Transverse colon (tissue), 4 donors: ENCODE measurements around the gene NEK9. TPM values are rescaled to one million over a fixed set of nuclear protein-coding genes. Genes with fewer than 3 reads are reported as not detected.

Experiments used
- DNase-seq: peaks from one replicate; pipeline ENCODE4 v3.0.0-alpha.2; 2019
- H3K27ac ChIP-seq, 4 donors: fragments of 200-600 bp; sonication (generic); 2 replicates each; pipeline ENCODE4 v1.5.1; 2016 to 2018; ENCODE audit warnings: inconsistent platforms in 4 of 4
- H3K27me3 ChIP-seq: fragments of 200-600 bp; sonication (generic); 2 replicates; pipeline ENCODE4 v1.5.1; 2017; ENCODE audit warnings: inconsistent platforms
- H3K36me3 ChIP-seq, 4 donors: fragments of 200-600 bp; sonication (generic); 2 replicates each; pipeline ENCODE4 v1.5.1; 2017 to 2019; ENCODE audit warnings: inconsistent platforms in 4 of 4
- H3K4me1 ChIP-seq, 4 donors: fragments of 200-600 bp; sonication (generic); 2 replicates each; pipeline ENCODE4 v1.5.1; 2017 to 2020; ENCODE audit warnings: inconsistent platforms in 4 of 4
- H3K4me3 ChIP-seq, 4 donors: fragments of 200-600 bp; sonication (generic); 1 replicate in 1 of 4; 2 replicates in 3 of 4; pipeline versions ENCODE4 v1.5.1 to v1.6.1; 2017 to 2019; ENCODE audit warnings: inconsistent platforms in 4 of 4
- H3K9me3 ChIP-seq, 2 donors: fragments of 200-600 bp; sonication (generic); 2 replicates each; pipeline ENCODE4 v1.5.1; 2017 to 2019; ENCODE audit warnings: inconsistent platforms in 2 of 2
- EP300 ChIP-seq: sonication (generic); formaldehyde crosslinking; IDR thresholded peaks from one replicate; pipeline ENCODE4 v1.6.1; 2017; ENCODE audit warnings: antibody characterized with exemption, low read depth
- POLR2A ChIP-seq: fragments of 450-650 bp; IDR thresholded peaks from one replicate; pipeline ENCODE4 v1.6.1; 2016; ENCODE audit warnings: antibody characterized with exemption, mild to moderate bottlenecking, moderate library complexity
- POLR2AphosphoS5 ChIP-seq, 3 donors: sonication (generic); formaldehyde crosslinking; IDR thresholded peaks; one replicate each; pipeline ENCODE4 v1.6.1; 2016; ENCODE audit warnings: antibody characterized with exemption in 3 of 3
- WGBS, 2 donors: methylation state at CpG; one replicate each; pipeline ENCODE4 v1.1.5; 2018; ENCODE audit warnings: low coverage in 1 of 2; 5-methylcytosine and 5-hydroxymethylcytosine counted together
- in situ Hi-C, 4 donors: fragments of 200-750 bp; cut with MboI; loops; one replicate each; pipeline versions ENCODE4 v1.15.0 to v1.15.1; 2017; ENCODE audit warnings: low sequenced_read_pairs in 3 of 4, low pct_ligation_motif_present in 1 of 4, low pct_unique_long_range_greater_than_20kb in 1 of 4
- intact Hi-C: fragments of 100-400 bp; cut with DNase I; formaldehyde crosslinking; loops from one replicate; pipeline ENCODE4 v1.15.1; 2023; ENCODE audit warnings: low total_unique reads
- total RNA-seq, 4 donors: library from RNA; depleted of rRNA; stranded (reverse); fragments of >200 nt; gene quantifications; one replicate each; pipeline ENCODE4 v1.1.0, GENCODE V29; 2016
- TF ChIP-seq, protein P1 (sequence below), 5 experiments: fragments of 200-600 bp in 3 of 5; fragments of 450-650 bp in 2 of 5; sonication (generic) in 3 of 5; IDR thresholded peaks; 1 replicate in 2 of 5; 2 replicates in 3 of 5; pipeline ENCODE4 v1.5.1; 2016 to 2017; ENCODE audit warnings: antibody characterized with exemption in 5 of 5, inconsistent platforms in 3 of 5, mild to moderate bottlenecking in 2 of 5, moderate library complexity in 1 of 5

NEK9 gene
- total RNA-seq, 4 donors from 2014 or later = 24.4 to 121 (median 53.4) TPM

DNA sequence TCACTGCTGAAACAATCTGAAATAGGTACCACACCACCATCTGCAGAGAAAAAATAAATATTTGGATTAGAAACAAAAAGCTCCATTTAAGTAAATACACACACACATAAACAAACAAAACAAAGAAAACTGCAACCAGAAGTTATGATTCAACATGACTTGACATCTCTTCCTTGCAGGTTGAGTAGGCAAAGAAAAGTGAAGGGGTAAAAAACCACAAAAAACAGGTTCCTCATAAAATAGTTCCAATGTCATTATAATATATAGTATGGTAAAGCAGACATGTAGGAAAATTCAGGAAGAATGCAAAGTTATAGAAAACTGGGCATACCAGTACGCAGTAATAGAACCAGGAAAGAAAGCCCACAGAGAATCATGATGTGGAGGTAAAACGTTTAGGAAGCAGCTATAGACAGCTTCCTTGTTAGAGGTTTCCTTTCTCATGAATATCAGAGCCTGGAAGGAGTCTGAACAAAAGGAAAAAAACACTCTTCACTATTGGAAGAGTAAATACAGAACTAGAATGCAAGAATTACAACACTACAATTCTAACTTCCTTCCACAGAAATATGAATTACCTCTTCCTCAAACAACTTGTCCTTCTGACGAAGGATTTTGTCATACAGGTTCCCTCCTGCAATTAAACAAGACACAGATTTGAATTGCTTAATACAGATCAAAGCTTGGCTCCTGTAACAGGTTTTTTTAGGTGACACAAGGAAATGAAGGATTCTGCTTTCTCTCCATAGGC, 6.1 kb downstream of the NEK9 start:
- Histone ChIP-seq H3K27me3 (no peaks in the 10 kb centered on the region), H3K27ac (no peak overlapping the region), H3K9me3 (no peaks in the 10 kb centered on the region), H3K4me3 (no peak overlapping the region), H3K4me1 (peaks cover 2 to 23% (median 6%) of the 10 kb centered on the region in 4 donors), H3K36me3 (peaks cover 0 to 42% (median 17%) of the 10 kb centered on the region in 4 donors)
- no peak for DNase-seq
- WGBS, 2 donors = 60 to 63% methylated on average over 3 of the region's 3 CpGs
- intact Hi-C loops = no loop called here
- TF ChIP-seq, protein P1, sequence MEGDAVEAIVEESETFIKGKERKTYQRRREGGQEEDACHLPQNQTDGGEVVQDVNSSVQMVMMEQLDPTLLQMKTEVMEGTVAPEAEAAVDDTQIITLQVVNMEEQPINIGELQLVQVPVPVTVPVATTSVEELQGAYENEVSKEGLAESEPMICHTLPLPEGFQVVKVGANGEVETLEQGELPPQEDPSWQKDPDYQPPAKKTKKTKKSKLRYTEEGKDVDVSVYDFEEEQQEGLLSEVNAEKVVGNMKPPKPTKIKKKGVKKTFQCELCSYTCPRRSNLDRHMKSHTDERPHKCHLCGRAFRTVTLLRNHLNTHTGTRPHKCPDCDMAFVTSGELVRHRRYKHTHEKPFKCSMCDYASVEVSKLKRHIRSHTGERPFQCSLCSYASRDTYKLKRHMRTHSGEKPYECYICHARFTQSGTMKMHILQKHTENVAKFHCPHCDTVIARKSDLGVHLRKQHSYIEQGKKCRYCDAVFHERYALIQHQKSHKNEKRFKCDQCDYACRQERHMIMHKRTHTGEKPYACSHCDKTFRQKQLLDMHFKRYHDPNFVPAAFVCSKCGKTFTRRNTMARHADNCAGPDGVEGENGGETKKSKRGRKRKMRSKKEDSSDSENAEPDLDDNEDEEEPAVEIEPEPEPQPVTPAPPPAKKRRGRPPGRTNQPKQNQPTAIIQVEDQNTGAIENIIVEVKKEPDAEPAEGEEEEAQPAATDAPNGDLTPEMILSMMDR (IDR thresholded peaks at IDR 0.05) = no peak
- TF ChIP-seq EP300 = no peak
- TF ChIP-seq POLR2A = no peak
- no peak for TF ChIP-seq POLR2AphosphoS5 (IDR thresholded peaks at IDR 0.05)
- in situ Hi-C loops = loop anchor here in 1 of 4 donors (25.0 kb wide), 1 partner anchor 367 kb away; no protein-coding TSS in a partner anchor

DNA sequence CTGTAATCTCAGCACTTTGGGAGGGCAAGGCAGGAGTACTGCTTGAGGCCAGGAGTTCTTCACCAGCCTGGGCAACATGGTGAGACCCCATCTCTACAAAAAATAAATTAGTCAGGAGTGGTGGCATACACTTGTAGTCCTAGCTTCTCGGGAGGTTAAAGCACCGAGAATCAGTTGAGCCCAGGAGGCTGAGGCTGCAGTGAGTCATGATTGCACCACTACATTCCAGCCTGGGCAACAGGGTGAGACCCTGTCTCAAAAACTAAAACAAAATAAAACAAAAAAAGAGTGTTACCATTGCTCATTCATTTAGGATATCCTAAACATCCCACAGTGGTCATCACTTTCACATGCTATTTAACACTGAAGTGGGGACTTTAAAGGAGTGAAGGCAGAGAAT, 7.8 kb downstream of the NEK9 start:
- Histone ChIP-seq H3K27ac (no peak overlapping the region), H3K4me1 (peaks cover 0 to 6% (median 0%) of the 10 kb centered on the region in 4 donors), H3K27me3 (no peaks in the 10 kb centered on the region), H3K36me3 (peaks cover 0 to 47% (median 23%) of the 10 kb centered on the region in 4 donors), H3K9me3 (no peaks in the 10 kb centered on the region), H3K4me3 (no peak overlapping the region)
- DNase-seq = no peak
- intact Hi-C loops (no loop called here), in situ Hi-C loops (loop anchor here in 1 of 4 donors (25.0 kb wide), 1 partner anchor 368 kb away; no protein-coding TSS in a partner anchor)
- WGBS, 2 donors = 97 to 100% methylated on average over 2 of the region's 2 CpGs
- TF ChIP-seq POLR2A (no peak), EP300 (no peak), POLR2AphosphoS5 (IDR thresholded peaks at IDR 0.05) (no peak)
- TF ChIP-seq, protein P1 (IDR thresholded peaks at IDR 0.05) = no peak

DNA sequence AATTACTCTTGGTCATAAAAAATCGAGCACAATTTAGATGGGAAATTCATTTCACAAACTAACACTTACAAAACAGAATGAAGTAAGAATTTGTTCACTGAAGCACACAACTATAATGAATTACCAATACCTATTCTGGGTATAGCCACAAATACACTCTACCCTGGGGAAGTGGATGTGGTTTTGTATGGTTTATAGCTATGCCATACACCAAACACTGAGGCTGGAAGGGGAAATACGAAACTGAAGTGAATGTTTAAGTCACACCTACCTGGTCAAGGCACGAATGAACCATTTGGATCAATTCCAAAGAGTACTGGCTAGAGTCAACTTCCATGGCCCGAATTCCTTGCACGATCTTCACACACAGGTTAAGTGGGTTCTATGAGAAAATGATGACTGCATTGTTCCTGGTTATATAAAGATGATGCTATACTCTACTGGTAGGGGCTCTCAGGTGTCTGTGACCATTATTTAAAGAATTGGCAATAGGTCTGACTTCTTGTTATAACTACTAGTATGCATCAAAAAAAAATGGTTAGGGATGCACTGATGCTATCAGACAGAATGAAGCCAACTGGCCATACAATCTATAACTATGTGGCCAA, 12.8 kb downstream of the NEK9 start:
- in situ Hi-C loops (loop anchor here in 1 of 4 donors (25.0 kb wide), 1 partner anchor 373 kb away; no protein-coding TSS in a partner anchor), intact Hi-C loops (no loop called here)
- DNase-seq = no peak
- TF ChIP-seq EP300 = no peak
- TF ChIP-seq POLR2AphosphoS5 (IDR thresholded peaks at IDR 0.05) = no peak
- TF ChIP-seq POLR2A = no peak
- TF ChIP-seq, protein P1 (IDR thresholded peaks at IDR 0.05) = no peak
- 73 to 78% methylated on average over 1 to 5 of the region's 5 CpGs for WGBS, 2 donors
- H3K36me3 ChIP-seq = peaks cover 0 to 84% (median 35%) of the 10 kb centered on the region in 4 donors
- no peaks in the 10 kb centered on the region for H3K4me1 ChIP-seq
- no peak overlapping the region for H3K4me3 ChIP-seq
- no peak overlapping the region for H3K27ac ChIP-seq
- no peaks in the 10 kb centered on the region for H3K9me3 ChIP-seq
- H3K27me3 ChIP-seq = no peaks in the 10 kb centered on the region

DNA sequence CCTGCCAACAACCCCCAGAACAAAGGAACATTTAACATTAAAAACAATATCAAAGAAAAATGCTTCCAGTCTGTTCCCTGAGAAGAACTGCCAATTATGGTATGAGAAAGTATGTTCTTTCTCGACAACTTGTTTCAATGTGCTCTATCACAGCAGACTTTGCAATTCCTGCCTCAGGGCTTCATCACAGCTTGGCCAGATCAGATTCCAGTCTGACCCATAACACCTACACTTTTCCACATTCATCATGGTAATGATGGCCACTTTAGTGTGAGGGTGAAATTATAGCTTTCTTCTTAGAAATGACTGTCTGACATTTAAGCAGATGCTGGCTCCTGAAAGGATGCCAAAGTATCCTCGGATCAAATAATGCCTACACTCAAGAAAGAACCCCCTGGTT, 17.0 kb downstream of the NEK9 start:
- no peak for DNase-seq
- H3K27ac ChIP-seq = no peak overlapping the region
- intact Hi-C loops (no loop called here), in situ Hi-C loops (loop anchor here in 1 of 4 donors (25.0 kb wide), 1 partner anchor 377 kb away; no protein-coding TSS in a partner anchor)
- peaks cover 0 to 81% (median 33%) of the 10 kb centered on the region in 4 donors for H3K36me3 ChIP-seq
- H3K27me3 ChIP-seq = no peaks in the 10 kb centered on the region
- no peak overlapping the region for H3K4me3 ChIP-seq
- TF ChIP-seq, protein P1 (IDR thresholded peaks at IDR 0.05) = no peak
- no peak for TF ChIP-seq EP300
- no peak for TF ChIP-seq POLR2A
- TF ChIP-seq POLR2AphosphoS5 (IDR thresholded peaks at IDR 0.05) = no peak
- 86 to 90% methylated on average over 2 of the region's 2 CpGs for WGBS, 2 donors
- no peaks in the 10 kb centered on the region for H3K9me3 ChIP-seq
- no peaks in the 10 kb centered on the region for H3K4me1 ChIP-seq
